Retinal pigment epithelial cell (primary cell): ENCODE results near the gene S1PR4.
A peak's percentile ranks its signal among the peaks of the same experiment; 100 is the strongest.
"Not testable (repeated sequence)": the region's sequence is repeated elsewhere in the genome, so short reads cannot be mapped to it uniquely, and the experiment has no call there.

Experiments
- DNase-seq: peaks from one replicate; pipeline ENCODE4 v3.0.0-alpha.2; 2010; ENCODE audit warnings: low read depth
- H3K4me3 ChIP-seq: 2 replicates; pipeline ENCODE4 v1.5.1; 2011; ENCODE audit warnings: mild to moderate bottlenecking, low read length, control low read depth, moderate library complexity
- CTCF ChIP-seq: conservative IDR thresholded peaks from 2 replicates; pipeline ENCODE4 v1.5.1; 2011; ENCODE audit warnings: low read depth, low read length, control low read depth, inconsistent platforms

S1PR4 gene

GRCh38 chr19:3161453-3161852, 17.1 kb upstream of the S1PR4 start:
- no peak for DNase-seq
- TF ChIP-seq CTCF, result no peak
- H3K4me3 ChIP-seq, result no peak overlapping the region

- no peak for DNase-seq
- H3K4me3 ChIP-seq, result no peak overlapping the region
- TF ChIP-seq CTCF, result no peak
Observed at GRCh38 chr19:3162418-3163229, 15.9 kb upstream of the S1PR4 start.

- DNase-seq, result no peak
- H3K4me3 ChIP-seq, result peak overlapping the region; percentile 22
- TF ChIP-seq CTCF, result peak; percentile 96
Observed at GRCh38 chr19:3163230-3163886, 15.2 kb upstream of the S1PR4 start.

GRCh38 chr19:3163943-3164342, 14.6 kb upstream of the S1PR4 start:
- no peak for DNase-seq
- TF ChIP-seq CTCF, result no peak
- no peak overlapping the region for H3K4me3 ChIP-seq

- no peak overlapping the region for H3K4me3 ChIP-seq
- TF ChIP-seq CTCF, result no peak
- DNase-seq, result no peak
Observed at GRCh38 chr19:3167533-3168272, 10.9 kb upstream of the S1PR4 start.

- TF ChIP-seq CTCF, result no peak
- no peak for DNase-seq
- no peak overlapping the region for H3K4me3 ChIP-seq
Observed at GRCh38 chr19:3171894-3172672, 6.5 kb upstream of the S1PR4 start.

- H3K4me3 ChIP-seq, DNase-seq: not testable (repeated sequence)
Observed at GRCh38 chr19:3172673-3173000, 5.9 kb upstream of the S1PR4 start.
